Measurements from ENCODE around the gene DOK1.

GRCh38 chr2:74507145-74507925, 47.2 kb upstream of the DOK1 start, which contains the start of gene PCGF1:
- TF ChIP-seq, protein P1, sequence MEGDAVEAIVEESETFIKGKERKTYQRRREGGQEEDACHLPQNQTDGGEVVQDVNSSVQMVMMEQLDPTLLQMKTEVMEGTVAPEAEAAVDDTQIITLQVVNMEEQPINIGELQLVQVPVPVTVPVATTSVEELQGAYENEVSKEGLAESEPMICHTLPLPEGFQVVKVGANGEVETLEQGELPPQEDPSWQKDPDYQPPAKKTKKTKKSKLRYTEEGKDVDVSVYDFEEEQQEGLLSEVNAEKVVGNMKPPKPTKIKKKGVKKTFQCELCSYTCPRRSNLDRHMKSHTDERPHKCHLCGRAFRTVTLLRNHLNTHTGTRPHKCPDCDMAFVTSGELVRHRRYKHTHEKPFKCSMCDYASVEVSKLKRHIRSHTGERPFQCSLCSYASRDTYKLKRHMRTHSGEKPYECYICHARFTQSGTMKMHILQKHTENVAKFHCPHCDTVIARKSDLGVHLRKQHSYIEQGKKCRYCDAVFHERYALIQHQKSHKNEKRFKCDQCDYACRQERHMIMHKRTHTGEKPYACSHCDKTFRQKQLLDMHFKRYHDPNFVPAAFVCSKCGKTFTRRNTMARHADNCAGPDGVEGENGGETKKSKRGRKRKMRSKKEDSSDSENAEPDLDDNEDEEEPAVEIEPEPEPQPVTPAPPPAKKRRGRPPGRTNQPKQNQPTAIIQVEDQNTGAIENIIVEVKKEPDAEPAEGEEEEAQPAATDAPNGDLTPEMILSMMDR (IDR thresholded peaks at IDR 0.05): peak; percentile 64
- no peak for TF ChIP-seq EZH2 (IDR thresholded peaks at IDR 0.05; ENCODE audit: borderline replicate concordance, insufficient read depth, low read depth, low read length, poor library complexity, severe bottlenecking)
